ENCODE data around the gene TIE1.
"Not testable (repeated sequence)": the region's sequence is repeated elsewhere in the genome, so short reads cannot be mapped to it uniquely, and the experiment has no call there.

The TIE1 gene

DNA sequence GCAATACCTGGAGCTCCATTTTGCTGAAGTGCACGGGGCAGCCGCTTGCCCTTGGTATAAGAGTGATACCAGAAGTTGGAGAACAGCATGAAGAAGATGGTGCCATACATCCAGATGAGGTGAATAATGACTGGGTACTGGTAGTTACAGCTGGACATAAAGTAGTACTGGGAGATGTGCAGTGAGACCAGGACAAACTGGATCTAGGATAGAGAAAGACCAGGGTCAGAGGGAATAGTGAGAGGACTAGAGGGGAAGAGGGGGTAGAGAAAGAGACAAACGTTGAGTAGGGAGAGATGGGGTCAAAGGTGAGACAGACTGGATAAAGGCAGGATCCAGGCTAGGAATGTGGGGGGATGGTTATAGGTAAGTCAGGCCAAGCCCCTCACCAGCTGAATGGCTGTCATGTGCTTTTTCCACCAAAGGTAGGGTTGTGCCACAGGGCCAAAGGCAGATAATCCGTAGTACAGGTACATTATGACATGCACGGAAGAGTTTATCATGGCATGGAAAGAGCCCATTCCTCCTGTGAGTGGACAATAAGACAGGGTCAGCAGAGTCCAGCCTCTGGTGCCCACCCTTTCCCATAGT, 63.2 kb downstream of the TIE1 start:
- Histone ChIP-seq H3K9me3 (replicated peaks in 1 of 11) (no peaks in the 10 kb centered on the region), H3K4me3 (peak overlapping the region in 1 of 10 experiments; percentile 32; a peak in 1 of 20 replicates), H3K36me3 (peaks cover 56 to 67% (median 63%) of the 10 kb centered on the region in 11 experiments), H3K4me1 (peaks cover 63 to 86% (median 84%) of the 10 kb centered on the region in 10 experiments), H3K9ac (peak overlapping the region in 7 of 11 experiments; percentile 31 to 62 (median 44); a peak in 8 of 22 replicates), H3K4me2 (peak overlapping the region in 8 of 11 experiments; percentile 46 to 100 (median 98); a peak in 14 of 22 replicates), H4K20me1 (peaks cover 24 to 80% (median 64%) of the 10 kb centered on the region in 11 experiments; a peak in 21 of 22 replicates), H3K27ac (peak overlapping the region in 7 of 11 experiments; percentile 17 to 62 (median 47); a peak in 10 of 22 replicates), H3K27me3 (no peaks in the 10 kb centered on the region)
- TF ChIP-seq Cebpa-rat (IDR thresholded peaks at IDR 0.05) = no peak

DNA sequence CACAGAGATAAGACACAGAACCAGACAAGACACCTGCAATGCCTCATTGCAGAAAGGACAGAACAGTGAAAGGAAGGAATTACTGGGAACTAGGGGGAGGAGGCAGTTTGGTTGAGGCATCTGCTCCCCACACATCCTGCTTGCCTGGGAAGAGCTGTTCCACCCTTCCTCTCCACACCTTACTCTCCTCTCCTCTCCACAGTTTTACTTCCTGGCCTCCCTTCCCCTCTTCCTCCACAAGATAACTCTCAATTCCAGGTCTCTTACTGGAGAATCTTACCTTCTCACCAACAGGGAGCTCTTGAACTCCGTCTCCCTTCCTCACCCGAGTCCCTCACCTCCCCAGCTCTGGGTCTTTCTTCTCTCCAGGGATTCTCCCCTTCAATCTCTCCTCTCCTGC, 64.9 kb downstream of the TIE1 start:
- peak overlapping the region; percentile 25 to 96 (median 92); a peak in 16 of 22 replicates for H3K9ac ChIP-seq
- peaks cover 50 to 62% (median 53%) of the 10 kb centered on the region in 11 experiments for H3K36me3 ChIP-seq
- no peaks in the 10 kb centered on the region for H3K27me3 ChIP-seq
- H4K20me1 ChIP-seq = peaks cover 9 to 64% (median 52%) of the 10 kb centered on the region in 11 experiments; a peak in 20 of 22 replicates
- no peak for TF ChIP-seq Cebpa-rat (IDR thresholded peaks at IDR 0.05)
- peak overlapping the region in 8 of 11 experiments; percentile 0 to 97 (median 56); a peak in 8 of 22 replicates for H3K27ac ChIP-seq
- no peaks in the 10 kb centered on the region for H3K9me3 ChIP-seq (replicated peaks in 1 of 11)
- peak overlapping the region in 7 of 10 experiments; percentile 80 to 92 (median 85); a peak in 8 of 20 replicates for H3K4me3 ChIP-seq
- peak overlapping the region; percentile 91 to 100 (median 100) for H3K4me2 ChIP-seq
- peaks cover 49 to 85% (median 76%) of the 10 kb centered on the region in 10 experiments for H3K4me1 ChIP-seq

DNA sequence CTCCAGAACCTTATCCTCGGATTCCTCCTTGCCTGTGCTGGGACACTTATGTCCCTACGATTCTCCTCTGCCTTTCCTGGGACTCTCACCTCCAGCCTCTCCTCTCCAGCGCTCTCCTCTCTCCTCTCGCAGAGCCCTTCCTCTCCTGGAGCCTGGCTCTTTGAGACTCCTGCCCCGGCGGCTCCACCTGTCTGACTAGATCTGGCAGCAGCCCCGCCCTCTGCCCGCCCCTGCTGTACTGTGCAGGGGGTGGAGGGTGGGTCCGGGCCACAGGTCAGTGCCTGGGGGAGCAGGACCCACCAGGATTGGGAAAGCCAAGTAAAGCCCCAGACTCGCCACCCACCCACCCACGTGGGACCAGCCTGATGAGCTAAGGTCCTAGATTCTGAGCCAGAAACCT, 65.4 kb downstream of the TIE1 start:
- peak overlapping the region; percentile 80 to 92 (median 84); a peak in 19 of 20 replicates for H3K4me3 ChIP-seq
- peaks cover 5 to 59% (median 47%) of the 10 kb centered on the region in 11 experiments; a peak in 18 of 22 replicates for H4K20me1 ChIP-seq
- peak overlapping the region; percentile 91 to 100 (median 100) for H3K4me2 ChIP-seq
- TF ChIP-seq Cebpa-rat (IDR thresholded peaks at IDR 0.05) = no peak
- H3K4me1 ChIP-seq = peaks cover 44 to 80% (median 71%) of the 10 kb centered on the region in 10 experiments
- peak overlapping the region; percentile 85 to 96 (median 93); a peak in 21 of 22 replicates for H3K9ac ChIP-seq
- H3K36me3 ChIP-seq = peaks cover 45 to 59% (median 51%) of the 10 kb centered on the region in 11 experiments
- H3K27me3 ChIP-seq = no peaks in the 10 kb centered on the region
- H3K9me3 ChIP-seq (replicated peaks in 1 of 11) = no peaks in the 10 kb centered on the region
- peak overlapping the region in 7 of 11 experiments; percentile 23 to 97 (median 93); a peak in 12 of 22 replicates for H3K27ac ChIP-seq

DNA sequence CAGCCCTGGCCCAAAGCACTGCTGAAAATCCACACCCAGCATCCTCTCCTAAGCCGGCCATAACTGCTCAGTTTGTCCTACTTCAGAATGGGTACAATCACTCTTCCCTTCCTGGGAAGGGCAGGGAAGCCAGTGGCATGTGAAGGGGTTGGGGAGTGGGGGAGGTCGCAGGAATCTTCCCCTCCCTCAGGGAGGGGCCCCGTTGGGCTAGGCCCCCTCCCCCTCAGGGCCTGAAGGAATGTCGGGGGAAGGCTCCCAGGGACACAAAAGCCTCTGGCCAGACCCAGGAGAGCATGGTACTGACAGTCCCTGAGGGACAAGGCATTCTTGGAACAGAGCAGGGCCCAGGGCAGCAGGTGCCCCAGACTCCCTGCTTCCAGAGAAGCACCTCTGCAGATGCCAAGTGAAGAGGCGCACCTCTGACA, 65.8 kb downstream of the TIE1 start:
- TF ChIP-seq Cebpa-rat (IDR thresholded peaks at IDR 0.05) = no peak
- Histone ChIP-seq H3K4me1 (peaks cover 39 to 76% (median 67%) of the 10 kb centered on the region in 10 experiments), H3K9ac (peak overlapping the region; percentile 85 to 96 (median 93)), H3K27me3 (no peaks in the 10 kb centered on the region), H3K36me3 (peaks cover 41 to 55% (median 47%) of the 10 kb centered on the region in 11 experiments), H3K4me2 (peak overlapping the region; percentile 91 to 100 (median 100)), H4K20me1 (peaks cover 5 to 54% (median 44%) of the 10 kb centered on the region in 11 experiments; a peak in 18 of 22 replicates), H3K9me3 (replicated peaks in 1 of 11) (no peaks in the 10 kb centered on the region), H3K27ac (peak overlapping the region; percentile 83 to 97 (median 88); a peak in 21 of 22 replicates), H3K4me3 (peak overlapping the region; percentile 80 to 92 (median 84))

DNA sequence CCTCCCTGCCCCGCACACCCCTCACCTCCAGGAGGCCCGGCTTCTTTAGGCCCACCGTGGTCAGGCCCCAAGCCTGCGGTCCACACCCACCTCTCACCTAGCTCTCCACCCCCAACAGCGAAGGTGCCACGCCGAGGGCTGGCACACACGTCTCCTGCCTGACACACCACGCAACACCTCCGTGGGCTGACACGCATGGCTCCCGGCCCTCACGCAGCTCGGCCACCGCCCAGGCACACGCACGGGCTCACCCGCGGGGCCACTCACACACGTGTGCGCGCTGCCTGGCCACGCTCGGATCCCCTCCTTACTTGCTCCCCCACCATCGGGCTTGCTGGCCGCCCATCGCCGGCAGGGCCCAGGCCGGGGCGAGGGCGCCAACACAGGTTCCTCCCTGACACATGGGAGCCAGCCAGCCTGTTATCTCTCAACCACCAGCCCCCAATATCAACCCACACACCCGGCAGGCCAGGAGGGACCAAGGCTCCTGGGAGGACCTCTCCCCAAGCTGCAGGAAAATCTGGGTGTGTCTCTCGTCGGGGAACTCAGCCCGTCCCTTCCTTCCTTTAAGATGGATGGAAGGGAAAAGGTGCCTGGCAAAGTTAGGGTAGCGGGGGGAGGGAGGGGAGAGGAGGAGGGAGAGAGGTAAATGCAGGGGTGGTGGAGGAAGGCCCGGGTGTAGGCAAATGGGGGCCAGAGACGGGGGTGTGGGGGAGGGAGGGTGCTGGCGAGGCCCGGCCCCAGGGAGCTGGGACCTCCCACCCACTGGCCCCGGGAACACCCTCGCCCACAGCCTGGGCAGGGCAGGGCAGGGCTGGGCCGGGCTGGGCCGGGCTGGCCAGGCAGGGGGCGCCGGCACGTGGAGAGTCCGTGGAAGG, 66.5 kb downstream of the TIE1 start:
- no peaks in the 10 kb centered on the region for H3K9me3 ChIP-seq (replicated peaks in 1 of 11)
- H3K4me1 ChIP-seq = peaks cover 33 to 71% (median 60%) of the 10 kb centered on the region in 10 experiments
- no peaks in the 10 kb centered on the region for H3K27me3 ChIP-seq
- no peak for TF ChIP-seq Cebpa-rat (IDR thresholded peaks at IDR 0.05)
- H3K36me3 ChIP-seq = peaks cover 35 to 51% (median 41%) of the 10 kb centered on the region in 11 experiments
- peak overlapping the region; percentile 83 to 97 (median 88) for H3K27ac ChIP-seq
- H3K4me2 ChIP-seq = peak overlapping the region; percentile 91 to 100 (median 100)
- peak overlapping the region; percentile 85 to 96 (median 93) for H3K9ac ChIP-seq
- H4K20me1 ChIP-seq = peaks cover 5 to 48% (median 38%) of the 10 kb centered on the region in 11 experiments; a peak in 17 of 22 replicates
- peak overlapping the region; percentile 80 to 92 (median 84) for H3K4me3 ChIP-seq

DNA sequence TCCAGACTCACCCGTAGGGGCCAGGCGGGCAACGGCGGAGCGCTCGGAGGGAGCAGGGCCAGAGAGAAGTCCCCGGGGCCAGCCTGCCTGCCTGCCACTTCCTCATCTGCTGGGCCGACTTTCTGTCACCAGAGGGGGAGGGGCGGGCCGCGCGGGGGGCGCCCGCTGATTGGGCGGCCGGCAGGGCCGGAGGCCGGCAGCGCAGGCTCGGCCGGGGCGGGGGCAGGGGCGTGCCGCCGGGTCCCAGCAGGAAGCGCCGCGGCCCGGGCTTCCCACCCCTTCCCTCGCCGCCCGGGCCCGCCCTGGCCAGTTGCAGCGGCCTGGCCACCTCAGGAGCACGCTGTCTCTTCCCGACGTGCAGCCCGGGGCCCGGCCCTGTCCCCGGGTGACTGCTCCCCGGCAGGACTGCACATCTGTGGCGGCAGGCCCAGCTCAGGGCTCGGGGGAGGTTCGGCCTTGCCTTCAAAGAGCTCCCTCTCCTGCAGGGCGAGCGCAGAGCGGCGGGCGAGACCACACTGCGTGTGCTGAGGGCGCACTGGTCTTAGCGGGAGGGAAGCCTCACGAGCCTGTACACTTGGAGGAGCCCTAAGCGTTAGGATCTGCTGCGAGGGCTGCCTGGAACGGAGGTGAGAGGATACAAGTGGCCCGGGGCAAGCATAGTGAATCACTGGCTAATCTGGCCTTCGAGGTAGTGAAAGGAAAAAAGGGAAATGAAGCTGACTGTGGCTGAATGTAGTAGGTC, 67.3 kb downstream of the TIE1 start, which contains the start of gene ELOVL1:
Gene ELOVL1, minus strand, starts transcription at position 108 of the 742 bp plus-strand sequence. CDS start 2,402 bp downstream, outside the sequence.
- Histone ChIP-seq H3K9ac (peak within 1 kb of the TSS; percentile 85 to 96 (median 93)), H3K36me3 (peaks cover 27 to 51% (median 33%) of the 10 kb centered on the region in 11 experiments), H3K4me1 (peaks cover 27 to 71% (median 55%) of the 10 kb centered on the region in 10 experiments), H4K20me1 (peaks cover 5 to 40% (median 34%) of the 10 kb centered on the region in 11 experiments; a peak in 17 of 22 replicates), H3K27me3 (no peaks in the 10 kb centered on the region), H3K27ac (peak within 1 kb of the TSS; percentile 83 to 97 (median 88)), H3K4me2 (peak within 1 kb of the TSS; percentile 94 to 100 (median 100)), H3K4me3 (peak within 1 kb of the TSS; percentile 80 to 92 (median 84)), H3K9me3 (replicated peaks in 1 of 11) (no peaks in the 10 kb centered on the region)
- TF ChIP-seq Cebpa-rat (IDR thresholded peaks at IDR 0.05) = no peak

DNA sequence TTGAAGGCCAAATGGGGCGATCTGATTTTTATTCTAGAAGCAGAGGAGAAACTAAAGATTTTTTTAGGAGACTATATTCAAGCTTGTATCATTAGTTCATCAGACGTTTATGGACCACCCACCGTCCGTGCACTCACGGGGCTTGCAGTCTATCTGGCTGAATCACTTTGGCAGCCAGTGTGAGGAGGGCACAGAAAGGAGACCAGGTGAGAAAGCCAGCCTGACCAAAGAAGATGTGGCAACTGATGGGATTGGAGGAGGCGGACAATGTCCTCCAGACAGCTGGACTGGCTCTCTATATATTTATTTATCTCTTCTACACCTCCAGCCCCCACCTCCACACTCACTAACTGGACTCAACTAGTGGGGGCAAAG, 67.9 kb downstream of the TIE1 start:
- no peak for TF ChIP-seq Cebpa-rat (IDR thresholded peaks at IDR 0.05)
- H3K4me3 ChIP-seq = peak overlapping the region; percentile 80 to 92 (median 84)
- H3K9me3 ChIP-seq (replicated peaks in 1 of 11) = no peaks in the 10 kb centered on the region
- peak overlapping the region; percentile 85 to 96 (median 93) for H3K9ac ChIP-seq
- H3K36me3 ChIP-seq = peaks cover 21 to 47% (median 28%) of the 10 kb centered on the region in 11 experiments
- H3K27me3 ChIP-seq = no peaks in the 10 kb centered on the region
- H3K4me2 ChIP-seq = peak overlapping the region; percentile 92 to 100 (median 99)
- peaks cover 5 to 37% (median 31%) of the 10 kb centered on the region in 11 experiments; a peak in 17 of 22 replicates for H4K20me1 ChIP-seq
- peaks cover 27 to 71% (median 52%) of the 10 kb centered on the region in 10 experiments for H3K4me1 ChIP-seq
- peak overlapping the region; percentile 70 to 97 (median 88) for H3K27ac ChIP-seq

DNA sequence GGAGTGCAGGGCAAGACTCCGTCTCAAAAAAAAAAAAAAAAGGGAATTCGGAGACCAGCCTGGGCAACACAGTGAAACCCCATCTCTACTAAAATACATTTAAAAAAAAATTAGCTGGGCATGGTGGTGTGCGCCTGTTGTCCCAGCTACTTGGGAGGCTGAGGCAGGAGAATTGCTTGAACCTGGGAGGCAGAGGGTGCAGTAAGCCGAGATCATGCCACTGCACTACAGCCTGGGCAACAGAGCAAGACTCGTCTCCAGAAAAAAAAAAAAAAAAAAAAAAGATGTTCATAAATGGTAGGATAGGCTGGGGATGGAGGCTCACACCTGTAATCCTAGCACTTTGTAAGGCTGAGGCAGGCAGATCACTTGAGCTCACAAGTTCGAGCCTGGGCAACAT, 69.0 kb downstream of the TIE1 start:
- Histone ChIP-seq H3K9ac (0 out of 22 replicates have a peak overlapping the region, but pooled peaks of 1 of the 11 experiments have one; percentile 22), H4K20me1 (peaks cover 5 to 26% (median 22%) of the 10 kb centered on the region in 11 experiments; a peak in 15 of 22 replicates), H3K4me1 (peaks cover 27 to 65% (median 42%) of the 10 kb centered on the region in 10 experiments), H3K4me2 (peak overlapping the region in 6 of 11 experiments; percentile 9 to 100 (median 68); a peak in 8 of 22 replicates), H3K36me3 (peaks cover 9 to 35% (median 16%) of the 10 kb centered on the region in 11 experiments)
- H3K27ac ChIP-seq; H3K9me3 ChIP-seq (replicated peaks in 1 of 11); H3K4me3 ChIP-seq; H3K27me3 ChIP-seq: not testable (repeated sequence)
